ENCODE measurements around the gene CACNB4.

The CACNB4 gene

GRCh38 chr2:151981886-151982285 lies 117.0 kb downstream of the CACNB4 start:
- in situ Hi-C loops (cut with MboI; ENCODE audit: low sequenced_read_pairs): no loop called here

DNA sequence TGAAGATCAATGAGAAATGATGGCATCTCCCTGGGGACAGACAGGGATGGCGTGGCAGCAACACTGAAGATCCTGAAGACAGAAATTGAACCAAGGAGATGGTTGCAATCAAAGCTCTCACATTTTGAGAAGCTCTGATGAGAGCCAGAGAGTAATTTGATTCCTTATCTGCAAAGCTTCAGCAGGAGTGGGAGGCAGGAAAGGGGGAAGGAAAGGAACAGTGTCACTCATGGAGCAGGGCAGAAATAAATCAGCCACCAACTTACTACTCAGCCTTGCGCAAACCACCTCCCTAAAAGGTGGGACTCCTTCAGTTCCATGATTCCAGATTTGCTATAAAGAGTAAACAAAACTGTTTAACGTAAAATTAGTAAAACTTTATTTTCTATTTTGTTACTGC lies 119.2 kb downstream of the CACNB4 start:
- in situ Hi-C loops (cut with MboI; ENCODE audit: low sequenced_read_pairs): no loop called here

DNA sequence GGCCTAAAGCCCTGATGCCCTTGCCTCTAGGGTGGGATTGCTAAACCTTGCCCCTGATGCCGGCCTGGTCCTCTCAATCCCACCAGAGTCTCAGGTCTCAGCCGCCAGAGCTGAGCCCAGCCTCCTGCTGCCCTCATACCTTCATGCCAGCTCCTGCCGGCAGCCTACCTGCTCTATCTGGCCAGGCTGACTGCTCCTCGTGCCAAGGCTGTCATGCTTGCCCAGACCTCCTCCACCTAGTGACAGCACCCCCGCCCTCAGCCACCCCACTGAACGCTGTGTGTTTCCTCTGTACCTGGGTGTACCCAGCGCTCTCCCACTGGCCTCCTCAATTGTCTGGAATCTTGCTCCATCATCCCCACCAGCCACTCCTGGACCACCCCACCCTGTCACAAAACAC lies 120.1 kb downstream of the CACNB4 start:
- in situ Hi-C loops (cut with MboI; ENCODE audit: low sequenced_read_pairs): no loop called here

GRCh38 chr2:151977631-151978030 lies 121.2 kb downstream of the CACNB4 start:
- in situ Hi-C loops (cut with MboI; ENCODE audit: low sequenced_read_pairs): no loop called here

DNA sequence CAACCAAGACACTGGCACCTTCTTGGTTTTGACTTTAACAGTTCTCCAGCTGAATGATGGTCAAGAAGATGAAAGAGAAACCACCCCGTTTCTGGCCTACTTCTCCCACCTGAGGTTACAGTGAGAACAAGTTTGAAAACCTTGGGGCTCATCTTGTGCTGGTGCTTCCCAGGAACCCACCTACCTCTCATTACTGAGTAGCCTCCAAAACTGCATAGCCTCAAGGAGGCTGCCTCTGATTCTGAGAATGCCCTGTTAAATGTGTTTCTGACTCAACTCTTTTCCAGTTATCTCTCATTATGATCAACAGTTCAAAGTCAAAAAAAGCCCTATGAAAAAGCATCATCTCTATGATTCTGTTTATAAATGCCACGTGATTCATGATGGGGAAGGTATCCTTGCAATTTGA lies 121.9 kb downstream of the CACNB4 start:
- in situ Hi-C loops (cut with MboI; ENCODE audit: low sequenced_read_pairs): no loop called here

GRCh38 chr2:151975460-151976414 lies 123.1 kb downstream of the CACNB4 start:
- in situ Hi-C loops (cut with MboI; ENCODE audit: low sequenced_read_pairs): no loop called here

DNA sequence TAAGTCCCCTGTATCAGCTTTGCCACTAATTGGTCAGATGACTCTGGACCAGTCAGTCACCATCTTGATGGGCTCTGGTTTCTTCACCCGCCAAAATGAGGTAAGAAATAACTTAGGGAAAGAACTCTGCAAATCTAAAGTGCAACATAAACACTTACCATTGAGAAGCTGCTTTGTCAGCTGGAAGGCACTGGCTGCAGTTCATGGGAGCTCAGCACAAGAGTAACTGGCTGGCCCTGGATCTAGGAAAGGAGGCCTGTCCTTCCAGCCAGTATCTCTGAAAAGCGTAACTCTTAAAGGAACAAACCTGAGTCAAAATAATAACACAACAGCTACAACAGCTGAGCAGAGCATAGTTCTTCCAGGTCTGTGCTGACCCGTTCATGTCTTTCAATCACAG lies 123.9 kb downstream of the CACNB4 start:
- in situ Hi-C loops (cut with MboI; ENCODE audit: low sequenced_read_pairs): no loop called here

DNA sequence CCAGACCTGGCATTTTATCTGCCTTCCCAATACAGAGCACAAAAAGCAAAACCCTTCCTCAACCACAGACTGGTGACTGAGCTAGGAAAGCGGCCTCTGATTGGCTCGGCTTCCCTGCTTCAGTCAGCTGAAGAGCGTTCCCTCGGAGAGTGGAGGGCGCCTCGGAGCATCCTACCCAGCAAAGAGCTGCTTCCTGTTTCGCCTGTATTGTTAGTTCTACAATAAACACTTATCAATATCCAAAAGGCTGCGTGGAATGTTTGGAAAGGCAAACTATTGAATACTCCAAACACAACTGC lies 125.0 kb downstream of the CACNB4 start:
- in situ Hi-C loops (cut with MboI; ENCODE audit: low sequenced_read_pairs): no loop called here

DNA sequence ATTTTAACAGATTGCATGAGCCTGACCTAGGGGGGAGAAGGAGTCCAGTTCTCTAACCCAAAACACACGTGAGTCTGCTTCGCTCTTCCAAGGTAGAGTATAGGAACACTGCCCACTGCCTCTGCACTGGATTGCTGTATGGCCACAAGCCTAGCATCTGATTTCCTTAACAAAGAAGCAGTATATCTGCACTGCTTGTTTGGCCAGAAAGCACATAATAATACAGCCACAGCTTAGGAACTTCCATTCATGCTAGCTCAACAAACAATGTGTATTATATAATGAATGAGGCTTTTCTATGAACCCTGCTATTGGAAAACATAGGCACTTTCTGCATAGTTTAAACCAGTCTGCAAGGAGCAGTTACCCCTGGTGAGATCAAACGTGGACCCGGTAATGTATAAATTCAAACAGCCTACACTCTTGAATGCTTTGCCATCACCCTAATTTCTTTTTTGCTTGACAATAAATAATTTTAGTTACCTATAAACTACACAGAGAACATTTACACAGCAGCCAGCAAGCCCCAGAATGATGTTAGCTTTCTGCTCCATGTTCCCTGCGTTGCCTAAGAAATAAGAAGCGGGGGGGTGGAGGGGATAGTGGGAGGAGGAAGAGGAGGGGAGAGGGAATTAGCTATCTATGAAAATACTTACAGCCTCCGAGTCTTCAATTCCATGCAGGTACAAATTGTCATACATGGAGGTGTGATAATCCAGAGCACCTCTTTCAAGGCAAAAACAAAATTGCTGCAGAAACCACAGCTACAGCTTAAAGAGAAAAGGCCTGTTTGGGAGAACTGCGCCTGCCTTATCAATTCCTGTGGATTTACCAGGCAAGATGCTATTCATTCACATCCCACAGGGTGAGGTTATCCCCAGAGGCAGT lies 125.6 kb downstream of the CACNB4 start:
- in situ Hi-C loops (cut with MboI; ENCODE audit: low sequenced_read_pairs): no loop called here

GRCh38 chr2:151972241-151973012 lies 126.4 kb downstream of the CACNB4 start:
- in situ Hi-C loops (cut with MboI; ENCODE audit: low sequenced_read_pairs): no loop called here

GRCh38 chr2:151971301-151972051 lies 127.4 kb downstream of the CACNB4 start:
- in situ Hi-C loops (cut with MboI; ENCODE audit: low sequenced_read_pairs): no loop called here

DNA sequence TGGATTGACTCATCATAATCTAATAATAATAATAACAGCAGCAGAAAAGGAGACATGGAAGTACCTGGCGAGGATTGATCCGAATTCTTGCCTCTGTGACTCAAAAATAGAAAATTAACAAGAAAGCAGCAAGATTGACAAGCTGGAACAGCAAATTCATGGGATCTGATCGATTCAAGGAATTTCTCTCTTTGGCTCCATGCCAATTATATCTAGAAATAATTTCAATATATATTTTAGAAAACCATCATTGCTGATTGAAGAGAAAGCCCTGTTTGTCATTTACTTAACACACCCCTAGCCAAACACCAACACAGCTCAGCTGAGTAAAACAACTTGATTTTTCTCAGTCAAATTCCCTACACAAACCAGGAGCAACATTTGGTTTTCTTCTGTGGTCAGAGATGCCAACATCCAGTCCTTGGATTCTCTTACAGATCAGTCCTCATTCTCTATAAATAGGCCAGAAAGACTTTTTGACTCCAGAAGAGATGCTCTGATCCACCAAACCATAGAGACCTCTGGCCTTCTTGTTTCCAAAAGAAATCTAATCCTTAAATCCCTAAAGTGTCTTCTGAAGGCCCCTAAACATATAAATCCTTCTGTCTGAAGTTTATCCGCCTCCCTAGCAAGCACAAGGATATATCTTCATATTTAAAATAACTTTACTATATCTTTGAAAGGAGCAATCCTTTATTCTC lies 129.9 kb downstream of the CACNB4 start:
- in situ Hi-C loops (cut with MboI; ENCODE audit: low sequenced_read_pairs): no loop called here

DNA sequence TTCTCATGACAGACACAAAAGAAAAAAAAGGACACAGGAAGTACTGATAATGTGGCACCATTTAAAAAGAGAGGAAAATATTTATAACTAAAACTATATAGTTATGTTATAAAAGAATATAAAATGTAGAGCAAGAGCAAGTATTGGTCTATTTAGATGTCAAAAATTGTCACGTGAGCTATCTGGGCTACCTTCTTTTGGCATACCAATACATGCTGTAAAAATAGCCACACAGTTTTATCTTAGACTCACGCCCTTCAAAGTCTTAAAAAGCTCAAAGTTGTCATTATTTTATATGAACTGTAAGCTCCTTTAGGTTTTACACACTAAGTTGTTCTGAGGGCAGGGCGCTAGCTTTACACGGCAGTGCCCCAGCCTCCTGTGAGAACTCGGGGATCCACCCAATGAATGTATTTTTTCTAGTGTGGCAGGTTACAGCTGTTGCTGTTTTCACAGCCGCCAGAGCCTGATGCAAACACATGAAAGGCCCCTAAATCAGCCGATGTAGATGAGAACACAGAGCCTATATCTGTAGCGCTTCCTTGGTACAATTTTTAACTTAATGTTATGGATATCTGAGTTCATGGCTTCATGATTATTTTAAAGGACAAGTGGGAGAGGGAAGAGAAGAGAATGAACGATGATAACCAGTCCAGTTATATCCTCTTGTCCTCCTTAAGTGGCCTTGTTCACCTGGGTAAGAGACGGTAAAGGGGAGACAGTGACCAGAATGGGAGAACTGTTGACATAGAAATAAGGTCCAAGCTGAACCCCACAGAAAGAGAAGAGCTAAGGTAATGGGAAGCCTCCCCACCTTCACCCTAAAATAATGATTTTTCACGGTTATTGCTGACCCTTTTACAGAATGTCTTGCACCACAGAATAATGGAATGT lies 130.8 kb downstream of the CACNB4 start:
- in situ Hi-C loops (cut with MboI; ENCODE audit: low sequenced_read_pairs): no loop called here

GRCh38 chr2:151965884-151966283 lies 133.0 kb downstream of the CACNB4 start:
- in situ Hi-C loops (cut with MboI; ENCODE audit: low sequenced_read_pairs): no loop called here

- in situ Hi-C loops (cut with MboI; ENCODE audit: low sequenced_read_pairs): no loop called here
Observed at GRCh38 chr2:151961558-151961957, 137.3 kb downstream of the CACNB4 start.

GRCh38 chr2:151959238-151959637 lies 139.6 kb downstream of the CACNB4 start:
- in situ Hi-C loops (cut with MboI; ENCODE audit: low sequenced_read_pairs): no loop called here

DNA sequence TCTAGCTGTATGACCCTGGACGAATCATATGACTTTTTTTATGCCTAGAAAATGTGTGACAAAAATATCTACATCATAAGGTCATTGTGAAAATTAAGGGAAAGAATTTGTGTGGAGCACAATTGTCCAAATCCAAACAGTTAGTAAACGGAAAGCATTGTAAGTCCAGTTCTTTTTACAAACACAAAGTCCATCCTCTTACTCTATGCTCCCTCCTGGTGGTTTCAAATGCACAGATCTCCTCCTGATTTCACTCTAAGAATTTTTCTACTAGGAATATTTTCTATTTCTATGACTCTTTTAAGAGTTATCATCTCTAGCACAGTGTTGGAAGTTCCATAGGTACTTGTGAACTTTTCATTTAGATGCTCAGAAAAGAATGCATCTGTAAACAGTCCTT lies 145.4 kb downstream of the CACNB4 start:
- in situ Hi-C loops (cut with MboI; ENCODE audit: low sequenced_read_pairs): no loop called here

DNA sequence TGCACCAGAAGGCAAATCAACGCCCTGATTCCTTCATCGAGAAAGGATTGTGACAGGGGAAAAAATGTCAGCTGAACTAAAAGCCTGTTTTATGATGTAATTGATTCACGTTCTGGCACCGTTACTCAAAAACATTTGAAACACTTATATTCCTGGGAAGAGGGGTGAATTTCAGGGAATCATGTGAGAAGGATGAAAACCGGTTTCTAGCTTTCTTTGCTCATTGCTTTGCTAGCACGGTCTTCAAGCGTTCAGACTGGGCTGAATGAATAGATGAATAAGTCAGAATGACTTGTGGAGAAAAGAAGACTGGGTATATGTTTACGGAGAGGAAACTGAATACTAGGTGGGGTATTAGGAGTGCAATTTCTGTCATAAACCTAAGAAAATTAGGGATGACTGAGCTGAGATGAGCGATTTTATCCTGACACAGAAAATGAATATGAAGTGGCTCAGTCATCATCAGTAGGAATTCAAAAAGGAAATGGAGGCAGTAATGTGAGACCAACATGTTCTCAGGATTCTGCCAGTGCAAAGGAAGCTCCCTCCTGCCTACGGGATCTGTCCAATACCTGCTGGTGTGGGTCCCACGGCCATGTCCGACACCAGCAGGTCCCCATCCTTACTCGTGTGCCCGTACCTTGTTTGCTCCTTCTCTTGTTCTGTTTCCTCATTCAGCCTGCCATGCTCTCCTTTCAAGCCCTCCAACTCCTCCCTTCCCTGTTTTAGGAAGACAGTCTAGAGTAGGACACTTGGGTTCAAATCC lies 146.0 kb downstream of the CACNB4 start:
- in situ Hi-C loops (cut with MboI; ENCODE audit: low sequenced_read_pairs): no loop called here

Measured in HL-60/S4 treated with retinoic acid at 250 ng/mL for 4 days and 3 days (cell line).